ENCODE measurements around the gene EP400. TPM values are rescaled to one million over a fixed set of nuclear protein-coding genes. Genes with fewer than 3 reads are reported as not detected.

Gene EP400
- total RNA-seq, 1 donor = 14.5 TPM

DNA sequence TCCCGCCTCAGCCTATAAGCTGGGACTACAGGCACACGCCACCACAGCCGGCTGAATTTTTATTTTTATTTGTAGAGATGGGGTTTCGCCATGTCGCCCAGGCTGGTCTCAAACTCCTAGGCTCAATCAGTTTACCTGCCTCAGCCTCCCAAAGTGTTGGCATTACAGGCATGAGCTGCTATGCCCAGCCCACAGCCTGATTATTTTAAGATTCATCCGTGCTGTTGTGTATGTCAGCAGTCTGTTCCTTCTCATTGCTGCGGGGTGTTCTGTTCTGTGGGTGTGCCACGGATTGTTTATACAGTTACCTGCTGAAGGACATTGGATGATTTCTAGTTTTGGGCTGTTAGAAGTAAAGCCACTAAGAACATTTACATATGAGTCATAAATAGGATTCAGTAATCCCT, 9.6 kb upstream of the EP400 start:
- Histone ChIP-seq H4K20me1 (ENCODE audit: insufficient read depth, low read length) (peaks cover 5% of the 10 kb centered on the region), H3K4me2 (ENCODE audit: insufficient read depth, low read length) (no peak overlapping the region), H3K79me2 (ENCODE audit: insufficient read depth, low read length) (no peaks in the 10 kb centered on the region), H3K9me3 (ENCODE audit: low read depth, low read length) (no peaks in the 10 kb centered on the region), H3K4me3 (ENCODE audit: insufficient read depth, low read length) (no peak overlapping the region), H3K36me3 (ENCODE audit: insufficient read depth, low read length) (peaks cover 46% of the 10 kb centered on the region), H3K27me3 (ENCODE audit: insufficient read depth, low read length) (no peaks in the 10 kb centered on the region), H3K27ac (ENCODE audit: low read depth, low read length) (no peak overlapping the region), H2AFZ (ENCODE audit: low read length) (no peak overlapping the region), H3K4me1 (ENCODE audit: insufficient read depth, low read length) (no peaks in the 10 kb centered on the region)
- TF ChIP-seq, protein P1, sequence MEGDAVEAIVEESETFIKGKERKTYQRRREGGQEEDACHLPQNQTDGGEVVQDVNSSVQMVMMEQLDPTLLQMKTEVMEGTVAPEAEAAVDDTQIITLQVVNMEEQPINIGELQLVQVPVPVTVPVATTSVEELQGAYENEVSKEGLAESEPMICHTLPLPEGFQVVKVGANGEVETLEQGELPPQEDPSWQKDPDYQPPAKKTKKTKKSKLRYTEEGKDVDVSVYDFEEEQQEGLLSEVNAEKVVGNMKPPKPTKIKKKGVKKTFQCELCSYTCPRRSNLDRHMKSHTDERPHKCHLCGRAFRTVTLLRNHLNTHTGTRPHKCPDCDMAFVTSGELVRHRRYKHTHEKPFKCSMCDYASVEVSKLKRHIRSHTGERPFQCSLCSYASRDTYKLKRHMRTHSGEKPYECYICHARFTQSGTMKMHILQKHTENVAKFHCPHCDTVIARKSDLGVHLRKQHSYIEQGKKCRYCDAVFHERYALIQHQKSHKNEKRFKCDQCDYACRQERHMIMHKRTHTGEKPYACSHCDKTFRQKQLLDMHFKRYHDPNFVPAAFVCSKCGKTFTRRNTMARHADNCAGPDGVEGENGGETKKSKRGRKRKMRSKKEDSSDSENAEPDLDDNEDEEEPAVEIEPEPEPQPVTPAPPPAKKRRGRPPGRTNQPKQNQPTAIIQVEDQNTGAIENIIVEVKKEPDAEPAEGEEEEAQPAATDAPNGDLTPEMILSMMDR (IDR thresholded peaks at IDR 0.05; ENCODE audit: extremely low read depth, low read depth, low read length) = no peak
- DNase-seq (ENCODE audit: insufficient read length, low spot score, missing footprints) = no peak

DNA sequence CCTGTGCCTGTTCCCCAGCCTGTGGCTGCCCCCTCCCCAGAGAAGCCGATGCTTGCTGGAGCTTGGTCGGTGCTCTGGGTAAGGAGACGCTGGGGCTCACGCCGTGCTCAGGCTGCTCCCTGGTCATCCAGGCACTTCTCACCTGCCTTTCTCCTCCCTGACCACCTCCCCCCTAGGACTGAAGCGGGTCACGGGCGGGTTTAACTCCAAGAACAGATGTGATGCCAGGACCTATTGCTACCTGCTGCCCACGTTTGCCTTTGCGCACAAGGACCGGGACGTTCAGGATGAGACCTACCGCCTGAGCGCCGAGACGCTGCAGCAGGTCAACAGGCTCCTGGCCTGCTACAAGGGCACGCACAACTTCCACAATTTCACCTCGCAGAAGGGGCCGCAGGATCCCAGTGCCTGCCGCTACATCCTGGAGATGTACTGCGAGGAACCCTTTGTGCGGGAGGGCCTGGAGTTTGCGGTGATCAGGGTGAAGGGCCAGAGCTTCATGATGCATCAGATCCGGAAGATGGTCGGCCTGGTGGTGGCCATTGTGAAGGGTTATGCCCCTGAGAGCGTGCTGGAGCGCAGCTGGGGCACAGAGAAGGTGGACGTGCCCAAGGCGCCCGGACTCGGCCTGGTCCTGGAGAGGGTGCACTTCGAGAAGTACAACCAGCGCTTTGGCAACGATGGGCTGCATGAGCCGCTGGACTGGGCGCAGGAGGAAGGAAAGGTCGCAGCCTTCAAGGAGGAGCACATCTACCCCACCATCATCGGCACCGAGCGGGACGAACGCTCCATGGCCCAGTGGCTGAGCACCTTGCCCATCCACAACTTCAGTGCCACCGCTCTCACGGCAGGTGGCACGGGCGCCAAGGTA, 8.4 kb upstream of the EP400 start:
- no peaks in the 10 kb centered on the region for H3K9me3 ChIP-seq (ENCODE audit: low read depth, low read length)
- no peaks in the 10 kb centered on the region for H3K79me2 ChIP-seq (ENCODE audit: insufficient read depth, low read length)
- no peaks in the 10 kb centered on the region for H3K27me3 ChIP-seq (ENCODE audit: insufficient read depth, low read length)
- DNase-seq (ENCODE audit: insufficient read length, low spot score, missing footprints) = peak; percentile 58
- H2AFZ ChIP-seq (ENCODE audit: low read length) = no peak overlapping the region
- H3K27ac ChIP-seq (ENCODE audit: low read depth, low read length) = no peak overlapping the region
- H4K20me1 ChIP-seq (ENCODE audit: insufficient read depth, low read length) = peaks cover 5% of the 10 kb centered on the region
- peaks cover 36% of the 10 kb centered on the region for H3K36me3 ChIP-seq (ENCODE audit: insufficient read depth, low read length)
- no peak overlapping the region for H3K4me2 ChIP-seq (ENCODE audit: insufficient read depth, low read length)
- TF ChIP-seq, protein P1 (IDR thresholded peaks at IDR 0.05; ENCODE audit: extremely low read depth, low read depth, low read length) = no peak
- H3K4me3 ChIP-seq (ENCODE audit: insufficient read depth, low read length) = no peak overlapping the region
- H3K4me1 ChIP-seq (ENCODE audit: insufficient read depth, low read length) = no peaks in the 10 kb centered on the region

DNA sequence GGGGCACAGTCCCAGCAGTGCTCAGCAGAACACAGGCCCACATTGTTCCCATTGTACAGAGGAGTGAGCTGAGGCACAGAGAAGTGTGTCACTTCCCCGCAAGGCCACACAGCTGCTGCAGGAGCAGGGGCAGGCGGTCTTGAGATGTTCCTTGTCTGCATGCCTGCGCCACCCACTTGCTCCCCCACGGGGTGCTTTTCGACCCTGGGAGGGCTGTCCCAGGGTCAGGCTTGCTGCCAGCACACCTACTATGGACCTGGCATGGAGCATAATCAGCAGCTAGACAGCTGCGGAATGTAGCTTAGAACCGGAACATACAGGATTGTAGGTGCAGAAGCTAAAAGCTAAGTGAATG, 7.8 kb upstream of the EP400 start:
- TF ChIP-seq, protein P1 (IDR thresholded peaks at IDR 0.05; ENCODE audit: extremely low read depth, low read depth, low read length) = no peak
- H3K79me2 ChIP-seq (ENCODE audit: insufficient read depth, low read length) = no peaks in the 10 kb centered on the region
- peaks cover 5% of the 10 kb centered on the region for H4K20me1 ChIP-seq (ENCODE audit: insufficient read depth, low read length)
- DNase-seq (ENCODE audit: insufficient read length, low spot score, missing footprints) = no peak
- peaks cover 36% of the 10 kb centered on the region for H3K36me3 ChIP-seq (ENCODE audit: insufficient read depth, low read length)
- no peak overlapping the region for H2AFZ ChIP-seq (ENCODE audit: low read length)
- H3K9me3 ChIP-seq (ENCODE audit: low read depth, low read length) = no peaks in the 10 kb centered on the region
- H3K4me2 ChIP-seq (ENCODE audit: insufficient read depth, low read length) = no peak overlapping the region
- peaks cover 4% of the 10 kb centered on the region for H3K4me1 ChIP-seq (ENCODE audit: insufficient read depth, low read length)
- H3K27ac ChIP-seq (ENCODE audit: low read depth, low read length) = no peak overlapping the region
- H3K27me3 ChIP-seq (ENCODE audit: insufficient read depth, low read length) = no peaks in the 10 kb centered on the region
- H3K4me3 ChIP-seq (ENCODE audit: insufficient read depth, low read length) = no peak overlapping the region

DNA sequence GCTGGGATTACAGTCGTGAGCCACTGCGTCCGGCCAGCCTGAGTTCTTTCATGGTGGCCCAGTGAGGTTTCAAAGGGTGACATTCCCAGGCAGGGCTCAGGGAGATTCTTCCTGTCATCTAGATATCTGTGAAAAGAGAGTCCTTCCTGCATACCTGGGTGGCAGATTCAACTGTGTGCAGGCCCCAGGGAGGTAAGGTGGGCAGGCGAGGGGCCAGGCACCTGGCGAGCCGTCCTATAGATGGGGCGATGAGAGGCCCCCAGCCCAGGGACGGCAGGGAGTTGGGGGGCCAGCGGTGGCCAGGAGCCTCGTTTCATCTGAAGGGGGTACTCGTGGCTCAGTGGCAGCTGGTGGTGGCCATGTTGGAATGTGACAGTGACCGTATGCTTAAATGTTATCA, 7.1 kb upstream of the EP400 start:
- TF ChIP-seq, protein P1 (IDR thresholded peaks at IDR 0.05; ENCODE audit: extremely low read depth, low read depth, low read length) = no peak
- Histone ChIP-seq H3K27me3 (ENCODE audit: insufficient read depth, low read length) (no peaks in the 10 kb centered on the region), H3K79me2 (ENCODE audit: insufficient read depth, low read length) (no peaks in the 10 kb centered on the region), H3K36me3 (ENCODE audit: insufficient read depth, low read length) (peaks cover 36% of the 10 kb centered on the region), H3K9me3 (ENCODE audit: low read depth, low read length) (no peaks in the 10 kb centered on the region), H3K4me3 (ENCODE audit: insufficient read depth, low read length) (no peak overlapping the region), H4K20me1 (ENCODE audit: insufficient read depth, low read length) (peaks cover 5% of the 10 kb centered on the region), H3K27ac (ENCODE audit: low read depth, low read length) (no peak overlapping the region), H3K4me2 (ENCODE audit: insufficient read depth, low read length) (no peak overlapping the region), H2AFZ (ENCODE audit: low read length) (no peak overlapping the region), H3K4me1 (ENCODE audit: insufficient read depth, low read length) (peaks cover 6% of the 10 kb centered on the region)
- peak; percentile 44 for DNase-seq (ENCODE audit: insufficient read length, low spot score, missing footprints)
